NCI-H69 (cell line): Measurements from ENCODE around the gene OR4D2.
"Not testable (repeated sequence)": the region's sequence is repeated elsewhere in the genome, so short reads cannot be mapped to it uniquely, and the experiment has no call there.

Experiments used
- DNase-seq: peaks from one replicate; lab custom pipeline; 2025; lab: John Stamatoyannopoulos, UW

The OR4D2 gene

GRCh38 chr17:58166682-58167081 lies at the start of gene OR4D2:
TSS of gene OR4D2 (plus strand) at chr17:58166982. CDS start at chr17:58169656, 2,674 bp downstream.
- no peak for DNase-seq

GRCh38 chr17:58117382-58117781 lies 49.4 kb upstream of the OR4D2 start:
- DNase-seq: no peak

- no peak for DNase-seq
These were observed 47.3 kb upstream of the OR4D2 start for GRCh38 chr17:58119491-58119890.

GRCh38 chr17:58120195-58120822 lies 46.5 kb upstream of the OR4D2 start:
- DNase-seq: no peak

- peak; percentile 65 for DNase-seq
These were observed 44.9 kb upstream of the OR4D2 start for GRCh38 chr17:58121925-58122324.

GRCh38 chr17:58127846-58128245 lies 38.9 kb upstream of the OR4D2 start:
- no peak for DNase-seq

- DNase-seq: not testable (repeated sequence)
These were observed 34.1 kb upstream of the OR4D2 start for GRCh38 chr17:58132697-58133096.

- peak; percentile 52 for DNase-seq
These were observed 30.0 kb upstream of the OR4D2 start for GRCh38 chr17:58136669-58137279.

GRCh38 chr17:58141505-58141904 lies 25.3 kb upstream of the OR4D2 start:
- DNase-seq: no peak

- not testable (repeated sequence) for DNase-seq
These were observed 23.4 kb upstream of the OR4D2 start for GRCh38 chr17:58143335-58143734.

- no peak for DNase-seq
These were observed 22.0 kb upstream of the OR4D2 start for GRCh38 chr17:58144801-58145200.

GRCh38 chr17:58147930-58148434 lies 18.8 kb upstream of the OR4D2 start, which contains the start of gene OR4D1:
TSS of gene OR4D1 (plus strand) at chr17:58148384. CDS start at chr17:58155154, 6,770 bp downstream.
- no peak for DNase-seq

GRCh38 chr17:58148609-58149008 lies 18.2 kb upstream of the OR4D2 start:
- DNase-seq: no peak

- no peak for DNase-seq
These were observed 16.4 kb upstream of the OR4D2 start for GRCh38 chr17:58150394-58150793.

- DNase-seq: no peak
These were observed 13.7 kb upstream of the OR4D2 start for GRCh38 chr17:58153046-58153445.

- no peak for DNase-seq
These were observed 13.1 kb upstream of the OR4D2 start for GRCh38 chr17:58153671-58154070.

GRCh38 chr17:58156839-58157803 lies 9.7 kb upstream of the OR4D2 start:
- DNase-seq: peak; percentile 26

- no peak for DNase-seq
These were observed 8.6 kb upstream of the OR4D2 start for GRCh38 chr17:58158181-58158580.

GRCh38 chr17:58161566-58161965 lies 5.2 kb upstream of the OR4D2 start:
- DNase-seq: no peak

- no peak for DNase-seq
These were observed 801 bp upstream of the OR4D2 start for GRCh38 chr17:58165981-58166380.

GRCh38 chr17:58170622-58171021 lies 3.8 kb downstream of the OR4D2 start:
- no peak for DNase-seq

- peak; percentile 78 for DNase-seq
These were observed 5.7 kb downstream of the OR4D2 start for GRCh38 chr17:58172369-58173071.
